ENCODE data around the gene HOMER3.

The HOMER3 gene

GRCh38 chr19:18940769-18941627 is at the start of gene HOMER3:
TSS of gene HOMER3 (minus strand) at chr19:18941217. CDS start at chr19:18938982, 2,235 bp downstream.
- no peak for DNase-seq

GRCh38 chr19:18990128-18990708 is 49.2 kb upstream of the HOMER3 start:
- no peak for DNase-seq

- no peak for DNase-seq
Observed at GRCh38 chr19:18989316-18989715, 48.3 kb upstream of the HOMER3 start.

GRCh38 chr19:18987456-18987855 is 46.4 kb upstream of the HOMER3 start:
- DNase-seq = no peak

- DNase-seq = no peak
Observed at GRCh38 chr19:18985257-18985656, 44.2 kb upstream of the HOMER3 start.

- DNase-seq = no peak
Observed at GRCh38 chr19:18984251-18984650, 43.2 kb upstream of the HOMER3 start.

GRCh38 chr19:18982669-18983068 is 41.7 kb upstream of the HOMER3 start:
- no peak for DNase-seq

- DNase-seq = no peak
Observed at GRCh38 chr19:18980432-18981020, 39.5 kb upstream of the HOMER3 start.

- DNase-seq = no peak
Observed at GRCh38 chr19:18978616-18979015, 37.6 kb upstream of the HOMER3 start.

GRCh38 chr19:18975869-18976268 is 34.9 kb upstream of the HOMER3 start:
- DNase-seq = no peak

- no peak for DNase-seq
Observed at GRCh38 chr19:18975011-18975410, 34.0 kb upstream of the HOMER3 start.

GRCh38 chr19:18972851-18973250 is 31.8 kb upstream of the HOMER3 start:
- no peak for DNase-seq

- DNase-seq = no peak
Observed at GRCh38 chr19:18972301-18972811, 31.3 kb upstream of the HOMER3 start.

GRCh38 chr19:18969931-18970659 is 29.1 kb upstream of the HOMER3 start:
- no peak for DNase-seq

- DNase-seq = no peak
Observed at GRCh38 chr19:18967358-18968146, 26.5 kb upstream of the HOMER3 start.

- no peak for DNase-seq
Observed at GRCh38 chr19:18966307-18966706, 25.3 kb upstream of the HOMER3 start.

- DNase-seq = no peak
Observed at GRCh38 chr19:18964121-18964520, 23.1 kb upstream of the HOMER3 start.

- no peak for DNase-seq
Observed at GRCh38 chr19:18961767-18962620, 21.0 kb upstream of the HOMER3 start.

- DNase-seq = no peak
Observed at GRCh38 chr19:18960370-18960769, 19.4 kb upstream of the HOMER3 start.

GRCh38 chr19:18955042-18955441 is 14.0 kb upstream of the HOMER3 start:
- no peak for DNase-seq

GRCh38 chr19:18954094-18954493 is 13.1 kb upstream of the HOMER3 start:
- no peak for DNase-seq

Measured in NCI-H2029 treated with DMSO at 0.1 percent for 48 hours (cell line).